Dedifferentiated amniotic fluid mesenchymal stem cell (primary cell): ENCODE measurements around the gene RRP1B.
"Not testable (repeated sequence)": the region's sequence is repeated elsewhere in the genome, so short reads cannot be mapped to it uniquely, and the experiment has no call there.

Source experiments
- DNase-seq: peaks from one replicate; pipeline ENCODE4 v3.0.0-alpha.2; 2016; ENCODE audit errors: extremely low spot score

Gene RRP1B

GRCh38 chr21:43667191-43667904 lies 8.0 kb downstream of the RRP1B start:
- DNase-seq: no peak

GRCh38 chr21:43669828-43670605 lies 10.7 kb downstream of the RRP1B start:
- DNase-seq: no peak

- DNase-seq: no peak
Observed at GRCh38 chr21:43675871-43676270, 16.5 kb downstream of the RRP1B start.

GRCh38 chr21:43676391-43676790 lies 17.0 kb downstream of the RRP1B start:
- DNase-seq: no peak

GRCh38 chr21:43679951-43680350 lies 20.6 kb downstream of the RRP1B start:
- DNase-seq: no peak

GRCh38 chr21:43680421-43680820 lies 21.1 kb downstream of the RRP1B start:
- not testable (repeated sequence) for DNase-seq

GRCh38 chr21:43681650-43682049 lies 22.3 kb downstream of the RRP1B start:
- DNase-seq: no peak

- no peak for DNase-seq
Observed at GRCh38 chr21:43684424-43684823, 25.1 kb downstream of the RRP1B start.

GRCh38 chr21:43686811-43687565 lies 27.6 kb downstream of the RRP1B start:
- DNase-seq: no peak

GRCh38 chr21:43687566-43688399 lies 28.4 kb downstream of the RRP1B start:
- DNase-seq: no peak

GRCh38 chr21:43688906-43689305 lies 29.5 kb downstream of the RRP1B start:
- DNase-seq: no peak

- DNase-seq: no peak
Observed at GRCh38 chr21:43689556-43690337, 30.4 kb downstream of the RRP1B start.

GRCh38 chr21:43690346-43690745 lies 31.0 kb downstream of the RRP1B start:
- no peak for DNase-seq

GRCh38 chr21:43691086-43691795 lies 31.9 kb downstream of the RRP1B start:
- no peak for DNase-seq

GRCh38 chr21:43691801-43692200 lies 32.4 kb downstream of the RRP1B start:
- DNase-seq: no peak

- no peak for DNase-seq
Observed at GRCh38 chr21:43692949-43693348, 33.6 kb downstream of the RRP1B start.

- DNase-seq: no peak
Observed at GRCh38 chr21:43693981-43694380, 34.6 kb downstream of the RRP1B start.

GRCh38 chr21:43694437-43695079 lies 35.2 kb downstream of the RRP1B start:
- no peak for DNase-seq

GRCh38 chr21:43696214-43696613 lies 36.9 kb downstream of the RRP1B start:
- no peak for DNase-seq
